Keratinocyte (primary cell): ENCODE data around the gene SLC26A4.

Experiments
- EZH2 ChIP-seq: IDR thresholded peaks from one replicate; pipeline ENCODE4 v1.6.1; 2012; ENCODE audit warnings: inconsistent platforms, mild to moderate bottlenecking, low read length, moderate library complexity
- TF ChIP-seq, protein P1 (sequence below), 3 experiments: IDR thresholded peaks in 1 of 3; conservative IDR thresholded peaks in 1 of 3; optimal IDR thresholded peaks in 1 of 3; 2 replicates in 2 of 3; 3 replicates in 1 of 3; pipeline versions ENCODE3 to v1.5.1; 2011; ENCODE audit warnings: low read length in 3 of 3, mild to moderate bottlenecking in 3 of 3, moderate library complexity in 2 of 3, control low read depth in 1 of 3, inconsistent platforms in 1 of 3; ENCODE audit not compliant: insufficient read depth in 2 of 3; ENCODE audit errors: extremely low read depth in 1 of 3

DNA sequence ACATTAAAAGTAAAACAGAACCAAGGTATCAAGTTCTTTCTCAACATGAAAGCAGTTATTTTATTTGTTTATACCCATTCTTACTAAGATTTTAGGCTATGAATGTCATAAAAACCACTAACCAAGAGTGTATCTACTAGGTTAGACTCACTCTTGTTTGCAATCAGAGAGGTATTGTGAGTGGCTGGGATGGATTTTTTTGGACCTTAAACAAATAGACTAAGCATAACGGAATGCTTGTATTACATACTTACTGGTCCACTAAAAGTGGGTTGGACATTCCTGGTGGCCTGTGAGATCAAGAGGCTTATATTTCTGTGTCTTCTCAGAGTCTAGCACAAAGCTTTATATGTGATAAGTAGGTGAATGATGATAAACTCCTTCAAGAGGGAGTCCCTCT is 50.7 kb downstream of the SLC26A4 start:
- TF ChIP-seq, protein P1, sequence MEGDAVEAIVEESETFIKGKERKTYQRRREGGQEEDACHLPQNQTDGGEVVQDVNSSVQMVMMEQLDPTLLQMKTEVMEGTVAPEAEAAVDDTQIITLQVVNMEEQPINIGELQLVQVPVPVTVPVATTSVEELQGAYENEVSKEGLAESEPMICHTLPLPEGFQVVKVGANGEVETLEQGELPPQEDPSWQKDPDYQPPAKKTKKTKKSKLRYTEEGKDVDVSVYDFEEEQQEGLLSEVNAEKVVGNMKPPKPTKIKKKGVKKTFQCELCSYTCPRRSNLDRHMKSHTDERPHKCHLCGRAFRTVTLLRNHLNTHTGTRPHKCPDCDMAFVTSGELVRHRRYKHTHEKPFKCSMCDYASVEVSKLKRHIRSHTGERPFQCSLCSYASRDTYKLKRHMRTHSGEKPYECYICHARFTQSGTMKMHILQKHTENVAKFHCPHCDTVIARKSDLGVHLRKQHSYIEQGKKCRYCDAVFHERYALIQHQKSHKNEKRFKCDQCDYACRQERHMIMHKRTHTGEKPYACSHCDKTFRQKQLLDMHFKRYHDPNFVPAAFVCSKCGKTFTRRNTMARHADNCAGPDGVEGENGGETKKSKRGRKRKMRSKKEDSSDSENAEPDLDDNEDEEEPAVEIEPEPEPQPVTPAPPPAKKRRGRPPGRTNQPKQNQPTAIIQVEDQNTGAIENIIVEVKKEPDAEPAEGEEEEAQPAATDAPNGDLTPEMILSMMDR (optimal IDR thresholded peaks at IDR 0.05 in 1 of 3, IDR thresholded peaks at IDR 0.05 in 1 of 3, conservative IDR thresholded peaks at IDR 0.05 in 1 of 3; ENCODE audit: extremely low read depth in 1 of 3, insufficient read depth in 2 of 3, low read length in 3 of 3), result no peak
- no peak for TF ChIP-seq EZH2
